Right ventricle myocardium superior (tissue), 1 donor: Measurements from ENCODE around the gene LY6G6F. TPM values are rescaled to one million over a fixed set of nuclear protein-coding genes. Genes with fewer than 3 reads are reported as not detected.
A peak's percentile ranks its signal among the peaks of the same experiment; 100 is the strongest.

Source experiments
- ATAC-seq: fragments of 200-7000 bp; cut with Tn5 transposase; one replicate; pipeline ENCODE4 v1.9.1; 2020; ENCODE audit warnings: mild to moderate bottlenecking; ENCODE audit not compliant: poor library complexity
- DNase-seq: peaks from one replicate; pipeline ENCODE4 v3.0.0-alpha.2; 2020
- intact Hi-C: fragments of 100-400 bp; cut with DNase I; formaldehyde crosslinking; loops from one replicate; pipeline ENCODE4 v1.11.2; 2022
- total RNA-seq: library from RNA; stranded (reverse); fragmentation: NEBNext Ultra II Directional; extraction: Animal tissue kit (Norgen Biotek cat#: 25700); gene quantifications from one replicate; pipeline ENCODE4 v1.2.1, GENCODE V29; 2021
- donor health status: DM: no; HTN: yes; CAD: no; lungs with severe emphysema.

LY6G6F gene
- total RNA-seq, 1 donor from 2014 or later = not detected

DNA sequence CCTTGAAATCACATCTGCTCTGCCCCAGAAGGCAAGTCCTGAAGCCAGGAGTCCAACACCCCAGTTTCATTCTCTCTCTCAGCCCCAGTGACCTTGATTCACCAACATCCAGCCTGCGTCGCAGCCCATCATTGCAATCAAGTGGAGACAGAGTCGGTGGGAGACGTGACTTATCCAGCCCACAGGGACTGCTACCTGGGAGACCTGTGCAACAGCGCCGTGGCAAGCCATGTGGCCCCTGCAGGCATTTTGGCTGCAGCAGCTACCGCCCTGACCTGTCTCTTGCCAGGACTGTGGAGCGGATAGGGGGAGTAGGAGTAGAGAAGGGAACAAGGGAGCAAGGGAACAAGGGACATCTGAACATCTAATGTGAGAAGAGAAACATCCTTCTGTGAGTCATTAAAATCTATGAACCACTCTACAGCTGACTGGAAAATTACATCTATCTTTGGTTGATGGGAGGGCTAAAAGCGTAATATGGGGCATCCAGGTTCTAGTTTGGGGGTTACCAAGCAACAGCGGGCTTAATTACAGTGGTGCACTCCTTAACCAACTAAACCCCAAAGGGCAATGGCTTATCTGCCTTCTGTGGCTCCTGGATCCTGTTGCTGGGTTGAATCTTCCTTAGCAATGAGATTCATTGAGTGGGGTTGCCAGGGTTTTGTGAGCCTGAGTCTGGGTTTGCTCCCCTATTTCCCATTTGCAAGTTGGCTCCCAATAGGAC lies 11.0 kb downstream of the LY6G6F start:
- intact Hi-C loops = no loop called here
- DNase-seq (no peak), ATAC-seq (no peak)

DNA sequence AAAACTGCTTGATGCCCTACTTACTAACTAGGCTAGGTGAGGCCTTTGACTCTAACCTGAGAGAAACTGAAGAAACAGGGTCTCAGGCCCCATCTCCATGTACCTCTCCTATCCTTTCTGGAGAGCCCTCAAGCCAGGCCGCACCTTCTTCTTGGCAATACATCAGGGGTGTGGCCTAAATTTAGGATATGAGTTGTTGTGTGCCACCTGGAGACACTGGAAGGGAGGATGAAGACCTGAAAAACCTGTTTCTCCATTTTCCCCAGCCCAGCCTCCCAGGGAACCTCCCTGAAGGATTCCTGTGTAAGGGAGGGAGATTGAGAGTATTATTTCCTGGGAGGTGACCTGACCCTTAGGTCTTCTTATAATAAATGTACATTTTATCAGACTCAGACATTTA lies 11.6 kb downstream of the LY6G6F start:
- intact Hi-C loops = no loop called here
- ATAC-seq (no peak), DNase-seq (no peak)

DNA sequence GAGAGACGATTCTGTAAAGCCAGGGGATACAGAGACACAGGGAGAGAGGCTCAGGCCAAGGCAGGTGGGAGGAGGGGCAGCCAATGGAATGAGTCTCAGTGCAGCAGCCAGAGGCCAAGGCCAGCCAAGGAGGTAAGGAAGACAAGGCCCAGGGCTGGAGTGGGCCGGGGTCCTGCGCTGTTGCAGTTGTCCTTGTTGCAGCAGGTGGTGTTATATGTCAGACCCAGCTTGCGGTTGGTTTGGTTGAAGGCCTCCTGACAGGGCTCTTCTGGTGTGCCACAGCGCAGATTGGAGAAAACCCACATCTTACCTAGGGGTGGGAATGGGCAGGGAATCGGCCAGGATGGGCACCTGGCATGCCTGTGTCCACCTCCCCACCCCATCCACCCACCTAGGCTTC lies 12.3 kb downstream of the LY6G6F start:
- ATAC-seq = no peak
- intact Hi-C loops = no loop called here
- DNase-seq = no peak

DNA sequence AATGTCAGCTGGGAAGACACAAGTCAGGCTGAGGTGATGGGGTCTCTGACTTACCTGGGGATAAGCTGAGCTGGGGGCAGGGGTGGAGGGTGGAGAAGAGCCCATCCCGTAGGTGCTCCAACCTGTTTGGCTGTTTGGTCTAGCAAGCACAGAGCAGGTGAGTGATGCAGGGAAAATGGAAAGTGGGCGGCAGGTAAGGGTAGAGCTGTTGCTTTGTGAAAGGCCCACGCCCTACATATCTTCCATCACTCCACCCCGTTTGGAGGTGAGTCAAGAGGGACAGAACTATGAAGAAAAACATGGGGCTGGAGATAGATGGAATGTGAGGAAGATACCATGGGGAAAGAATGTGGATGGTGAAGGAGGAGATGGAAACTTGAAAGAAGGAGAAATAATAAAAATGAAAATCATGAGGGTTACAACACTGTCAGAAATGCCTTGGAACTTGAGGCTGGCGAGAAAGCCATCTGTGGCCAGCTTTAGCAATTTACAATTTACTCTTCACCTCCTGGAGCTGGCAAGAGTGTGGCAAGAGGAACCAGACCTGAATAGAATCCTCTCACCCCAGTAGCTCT lies 13.6 kb downstream of the LY6G6F start:
- intact Hi-C loops = no loop called here
- DNase-seq (no peak), ATAC-seq (no peak)

DNA sequence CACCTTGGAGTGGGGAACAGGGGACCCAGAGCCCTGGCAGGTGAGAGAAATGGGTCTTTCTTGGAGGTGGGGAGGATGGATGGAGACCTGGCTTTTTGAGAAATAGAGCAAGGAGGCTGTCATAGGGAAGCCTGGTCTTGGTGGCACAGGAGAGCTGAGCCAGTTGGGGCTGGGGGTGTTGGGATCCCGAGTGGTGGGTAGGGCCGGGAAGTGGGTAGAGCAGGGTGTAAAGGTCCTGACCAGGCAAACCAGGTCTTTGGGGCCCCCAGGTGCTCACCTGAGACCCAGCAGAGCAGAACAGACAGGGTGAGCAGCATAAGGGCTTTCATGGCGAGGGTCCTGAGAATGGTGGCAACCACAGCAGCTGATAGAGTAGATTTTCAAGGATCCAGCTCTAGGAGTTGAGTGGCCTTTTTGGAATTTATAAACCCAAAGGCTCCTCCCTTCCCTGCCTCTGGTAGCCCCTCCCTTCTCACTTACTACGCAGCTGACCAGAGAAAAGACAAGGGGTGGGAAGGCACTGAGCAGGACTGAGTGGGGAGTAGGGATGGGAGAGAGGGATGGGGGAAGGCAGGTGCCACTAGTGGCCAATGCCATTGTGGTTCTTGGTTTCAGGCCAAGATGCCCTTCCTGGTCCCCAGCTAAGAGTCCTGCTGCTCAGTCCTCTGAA lies 14.8 kb downstream of the LY6G6F start, which contains the start of gene LY6G6C:
TSS of gene LY6G6C (minus strand) at position 396 of the 670 bp plus-strand sequence. CDS start at position 329, 67 bp downstream.
- intact Hi-C loops = no loop called here
- no peak for ATAC-seq
- DNase-seq = no peak

DNA sequence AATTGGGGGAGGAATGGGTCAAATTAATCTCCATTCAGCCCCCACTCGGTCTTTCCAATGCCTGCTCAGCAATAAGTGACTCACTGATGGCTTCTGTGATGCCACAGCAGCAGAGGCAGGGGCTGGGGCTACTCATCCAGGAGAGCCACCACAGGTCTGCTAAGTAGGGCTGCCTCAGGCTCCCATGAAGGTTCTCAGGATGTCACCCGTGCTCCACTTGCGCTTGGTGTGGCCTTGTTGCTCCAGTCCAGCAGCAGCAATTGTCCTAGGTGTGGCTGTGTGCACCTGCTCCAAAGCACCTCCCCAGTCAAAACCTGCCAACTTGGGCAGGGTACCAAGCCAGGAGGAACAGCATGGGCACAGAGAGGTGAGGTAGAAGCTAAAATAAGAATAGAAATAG lies 15.5 kb downstream of the LY6G6F start:
- intact Hi-C loops = no loop called here
- no peak for DNase-seq
- no peak for ATAC-seq

DNA sequence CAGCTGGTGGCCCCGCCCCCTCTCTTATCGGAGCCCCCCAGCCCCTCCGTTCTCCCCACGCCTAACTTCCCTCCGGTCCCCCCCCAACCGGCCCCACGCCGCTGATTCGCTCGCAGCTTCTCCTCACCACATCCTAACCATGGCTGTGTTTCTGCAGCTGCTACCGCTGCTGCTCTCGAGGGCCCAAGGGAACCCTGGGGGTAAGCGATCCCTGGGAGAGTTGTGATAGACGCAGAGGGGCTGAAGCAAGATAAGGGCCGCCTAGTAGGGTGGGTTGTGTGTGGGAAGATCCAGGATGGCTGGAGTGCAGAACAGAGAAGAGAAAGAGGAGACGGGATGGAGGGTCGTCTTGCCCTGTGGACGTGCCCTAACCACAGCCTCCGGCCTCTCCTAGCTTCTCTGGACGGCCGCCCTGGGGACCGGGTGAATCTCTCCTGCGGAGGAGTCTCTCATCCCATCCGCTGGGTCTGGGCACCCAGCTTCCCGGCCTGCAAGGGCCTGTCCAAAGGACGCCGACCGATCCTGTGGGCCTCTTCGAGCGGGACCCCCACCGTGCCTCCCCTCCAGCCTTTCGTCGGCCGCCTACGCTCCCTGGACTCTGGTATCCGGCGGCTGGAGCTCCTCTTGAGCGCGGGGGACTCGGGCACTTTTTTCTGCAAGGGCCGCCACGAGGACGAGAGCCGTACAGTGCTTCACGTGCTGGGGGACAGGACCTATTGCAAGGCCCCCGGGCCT lies 16.7 kb downstream of the LY6G6F start, which contains the start of gene MPIG6B:
TSS of gene MPIG6B (plus strand) at position 129 of the 735 bp plus-strand sequence. CDS start at position 140, 11 bp downstream.
- ATAC-seq (no peak), DNase-seq (no peak)
- intact Hi-C loops = no loop called here

DNA sequence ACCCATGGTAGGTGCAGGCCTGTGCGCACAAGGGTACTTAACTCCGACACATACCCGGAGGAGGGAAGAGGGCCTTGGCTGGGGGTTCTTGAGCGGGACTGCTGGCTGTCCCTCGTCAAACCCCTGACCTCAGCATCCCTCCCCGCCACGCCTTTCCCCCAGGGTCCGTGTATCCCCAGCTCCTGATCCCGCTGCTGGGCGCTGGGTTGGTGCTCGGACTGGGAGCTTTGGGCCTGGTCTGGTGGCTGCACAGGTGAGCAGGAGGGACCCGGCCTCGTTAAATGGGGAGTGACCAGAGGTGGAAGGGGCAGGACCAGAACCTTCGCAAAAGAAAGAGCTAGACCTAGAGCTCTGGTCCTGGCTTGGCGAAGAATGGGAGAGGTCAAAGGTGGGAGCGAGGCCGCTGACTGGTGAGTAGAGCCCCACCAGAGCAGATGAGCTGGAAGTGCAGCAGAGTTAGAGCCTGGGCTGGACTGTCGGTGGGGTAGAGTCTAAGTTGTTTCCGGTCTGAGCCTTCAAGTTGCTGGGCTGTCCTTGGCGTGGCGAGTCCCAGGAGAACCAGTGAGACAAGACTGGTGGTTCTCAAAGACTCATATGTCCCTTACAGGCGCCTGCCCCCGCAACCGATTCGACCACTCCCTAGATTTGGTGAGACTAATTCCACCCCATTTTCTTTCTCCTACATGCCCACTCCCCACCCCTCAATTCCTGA lies 17.5 kb downstream of the LY6G6F start:
- no peak for DNase-seq
- ATAC-seq = no peak
- intact Hi-C loops = no loop called here

DNA sequence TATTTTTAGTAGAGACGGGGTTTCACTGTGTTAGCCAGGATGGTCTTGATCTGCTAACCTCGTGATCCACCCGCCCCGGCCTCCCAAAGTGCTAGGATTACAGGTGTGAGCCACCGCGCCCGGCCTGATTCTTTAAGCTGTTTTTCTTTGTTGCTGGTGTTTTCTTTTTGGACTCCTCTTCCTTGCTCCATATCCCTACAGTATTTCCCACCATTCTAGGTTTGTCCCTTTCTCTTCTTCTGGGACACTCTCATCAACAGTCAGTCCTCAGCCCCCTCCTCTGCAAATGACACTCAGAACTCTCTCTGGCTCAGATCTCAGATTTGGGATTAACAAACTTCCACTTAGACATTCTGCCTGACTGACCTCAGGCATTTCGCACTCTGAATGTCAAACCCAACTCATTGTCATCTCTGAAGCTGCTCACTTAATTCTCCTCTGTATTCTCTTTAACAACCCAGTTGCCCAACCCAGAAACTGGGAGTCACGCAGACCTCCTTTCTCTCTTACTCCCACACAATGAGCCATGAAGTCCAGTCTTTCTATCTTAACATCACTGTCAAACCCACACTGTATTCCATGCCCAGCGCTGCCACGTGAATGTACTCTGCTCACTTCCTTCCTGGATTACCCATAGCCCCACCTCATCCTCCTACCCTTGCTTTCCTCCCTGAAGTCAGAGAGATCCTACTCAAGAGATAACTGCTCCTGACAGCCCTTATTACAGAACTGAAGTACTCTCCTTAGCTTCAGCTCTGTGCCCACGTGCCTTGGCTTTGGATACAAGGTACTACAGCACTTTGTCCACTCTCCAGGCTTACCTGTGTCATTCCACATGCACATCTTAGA lies 19.1 kb downstream of the LY6G6F start:
- DNase-seq (no peak), ATAC-seq (no peak)
- intact Hi-C loops = no loop called here

DNA sequence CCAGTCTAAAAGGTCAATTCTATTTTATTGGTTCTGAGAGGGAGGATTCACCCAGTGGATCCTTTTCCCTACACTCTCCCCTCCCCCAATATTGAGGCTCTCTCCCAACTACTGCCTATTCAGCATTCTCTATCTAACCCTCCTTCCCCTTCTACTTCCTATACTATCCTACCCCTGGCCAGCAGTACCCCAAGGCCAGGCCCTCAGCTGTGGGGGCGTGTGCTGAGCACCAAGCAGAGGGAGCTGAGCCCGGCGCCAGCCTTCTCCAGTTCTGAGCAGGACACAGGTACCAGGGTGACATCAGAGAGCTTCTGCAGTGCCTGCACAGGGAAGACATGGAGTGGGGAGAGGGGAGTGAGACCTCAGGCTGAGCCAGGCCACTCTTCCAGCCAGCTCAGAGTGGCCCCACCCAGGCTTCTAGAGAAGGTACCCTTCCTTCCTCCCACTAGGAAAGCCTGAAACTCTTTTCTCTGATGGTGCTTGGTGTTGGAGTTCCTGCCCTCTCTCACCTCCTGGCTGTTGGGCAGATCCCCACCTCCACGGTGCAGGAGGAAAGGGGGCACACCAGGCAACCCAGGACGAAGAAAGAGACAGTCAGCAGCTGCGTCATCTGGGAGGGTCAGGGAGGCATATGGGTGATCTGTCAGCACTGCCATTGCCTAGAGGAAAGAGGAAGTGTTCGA lies 20.5 kb downstream of the LY6G6F start:
- intact Hi-C loops = no loop called here

DNA sequence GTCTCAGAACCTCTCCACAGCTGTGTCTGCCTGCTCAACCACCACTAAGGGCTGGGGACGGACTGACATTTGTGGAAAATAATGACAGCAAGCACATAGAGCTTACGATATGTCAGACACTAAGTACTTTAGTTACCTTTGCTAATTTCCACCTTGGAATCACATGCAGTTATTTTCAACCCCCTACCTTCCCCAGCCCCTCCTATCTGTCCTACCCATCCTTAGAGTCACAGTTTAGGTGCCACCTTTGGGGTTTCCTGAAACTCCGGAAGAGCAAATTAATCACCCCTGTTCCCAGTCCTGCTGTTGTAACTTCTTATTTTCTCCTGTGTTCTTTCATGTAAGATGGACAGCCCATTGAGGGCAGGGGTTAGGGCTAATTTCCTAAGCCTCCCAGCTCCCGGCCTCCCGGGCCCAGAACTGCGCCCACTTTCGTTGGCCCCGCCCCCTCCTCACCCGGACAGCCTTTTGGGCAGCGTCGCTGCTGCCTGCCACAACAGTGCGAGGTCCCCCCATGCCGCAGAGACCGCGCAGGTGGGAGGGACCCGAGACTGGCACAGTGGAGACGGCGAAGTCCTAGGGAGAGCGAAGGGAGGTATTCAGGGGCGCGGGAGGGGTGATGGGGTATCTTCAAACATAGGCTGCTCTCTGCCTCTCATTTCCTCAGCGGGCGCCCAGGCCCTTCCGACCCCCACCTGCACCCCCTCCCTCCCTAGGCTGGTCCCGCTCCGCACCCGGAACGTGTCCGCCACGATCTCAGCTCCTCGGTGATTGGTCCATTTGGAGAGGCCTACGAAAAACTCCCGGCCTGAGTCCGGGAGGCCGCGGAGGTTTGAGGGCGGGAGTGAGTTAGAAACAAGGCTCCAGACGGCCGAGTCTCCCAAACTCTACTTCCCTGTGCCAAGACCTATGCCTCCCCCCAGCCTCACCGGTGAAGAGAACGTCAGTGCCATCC lies 21.3 kb downstream of the LY6G6F start:
- DNase-seq (no peak), ATAC-seq (no peak)
- intact Hi-C loops = no loop called here

More for the DNA sequence above, 20.5 kb downstream of the LY6G6F start:
- DNase-seq = peak; percentile 58
- no peak for ATAC-seq

DNA sequence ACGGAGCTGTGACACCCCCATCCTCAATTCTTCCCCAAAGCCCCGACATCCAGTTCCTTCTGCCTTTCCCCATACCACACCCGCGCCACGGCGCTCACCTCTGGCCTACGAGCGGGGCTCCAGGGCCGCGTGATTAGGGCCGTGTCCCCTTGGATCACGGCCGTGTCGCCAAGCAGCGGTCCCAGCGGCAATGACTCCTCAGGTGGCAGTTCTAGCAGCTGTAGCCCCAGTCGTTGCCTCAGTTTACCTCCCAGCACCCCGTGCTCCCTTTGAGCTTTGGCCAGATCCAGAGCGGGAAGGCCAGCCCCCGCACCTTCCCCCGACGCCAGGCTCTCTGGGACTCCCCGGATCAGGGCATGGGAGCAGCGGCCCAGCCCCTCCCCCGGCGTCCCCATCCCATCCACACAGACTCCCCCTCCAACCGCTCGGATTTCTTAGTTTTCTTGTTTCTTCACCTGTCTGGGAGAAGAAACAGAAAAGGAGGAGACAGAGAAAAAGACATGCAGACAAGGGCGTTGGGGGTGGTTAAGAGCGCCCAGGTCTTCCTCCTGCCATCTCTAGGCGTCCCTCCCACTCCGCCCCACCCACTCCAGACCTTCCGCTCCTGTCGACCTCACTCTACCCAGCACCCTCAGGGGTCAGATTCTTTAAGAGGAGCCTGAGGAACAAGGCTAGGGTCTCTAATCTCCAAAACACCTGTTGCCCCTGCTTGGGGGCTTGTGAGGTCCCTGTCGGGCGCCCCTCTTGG lies 22.3 kb downstream of the LY6G6F start, which contains the start of gene DDAH2:
TSS of gene DDAH2 (minus strand) at position 533 of the 748 bp plus-strand sequence. CDS start at position 395, 138 bp downstream.
- DNase-seq (no peak), ATAC-seq (peak; percentile 42)
- intact Hi-C loops = no loop called here

DNA sequence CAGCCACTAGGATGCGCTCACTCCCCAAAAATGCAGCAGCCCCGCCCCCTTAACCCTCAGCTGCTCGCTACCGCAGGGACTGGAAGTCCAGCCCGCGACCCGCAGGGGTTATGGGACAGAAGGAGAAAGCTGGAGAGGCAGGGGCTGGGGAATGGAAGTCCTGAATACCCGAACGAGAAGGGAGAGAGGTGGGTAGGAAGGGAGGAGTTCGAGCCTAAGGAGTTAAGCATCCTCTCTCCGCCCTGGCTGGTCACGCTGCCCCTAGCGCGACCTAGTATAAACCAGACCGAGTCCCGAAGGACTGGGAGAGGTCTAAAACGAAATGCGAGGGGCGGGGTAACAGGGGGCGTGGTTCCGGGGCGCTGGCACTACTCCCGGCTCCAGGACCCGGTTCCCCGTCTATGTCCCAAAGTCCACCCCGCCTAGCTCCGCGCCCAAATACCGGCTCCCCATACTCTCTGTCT lies 22.9 kb downstream of the LY6G6F start:
- peak; percentile 95 for DNase-seq
- peak; percentile 90 for ATAC-seq
- intact Hi-C loops = no loop called here

DNA sequence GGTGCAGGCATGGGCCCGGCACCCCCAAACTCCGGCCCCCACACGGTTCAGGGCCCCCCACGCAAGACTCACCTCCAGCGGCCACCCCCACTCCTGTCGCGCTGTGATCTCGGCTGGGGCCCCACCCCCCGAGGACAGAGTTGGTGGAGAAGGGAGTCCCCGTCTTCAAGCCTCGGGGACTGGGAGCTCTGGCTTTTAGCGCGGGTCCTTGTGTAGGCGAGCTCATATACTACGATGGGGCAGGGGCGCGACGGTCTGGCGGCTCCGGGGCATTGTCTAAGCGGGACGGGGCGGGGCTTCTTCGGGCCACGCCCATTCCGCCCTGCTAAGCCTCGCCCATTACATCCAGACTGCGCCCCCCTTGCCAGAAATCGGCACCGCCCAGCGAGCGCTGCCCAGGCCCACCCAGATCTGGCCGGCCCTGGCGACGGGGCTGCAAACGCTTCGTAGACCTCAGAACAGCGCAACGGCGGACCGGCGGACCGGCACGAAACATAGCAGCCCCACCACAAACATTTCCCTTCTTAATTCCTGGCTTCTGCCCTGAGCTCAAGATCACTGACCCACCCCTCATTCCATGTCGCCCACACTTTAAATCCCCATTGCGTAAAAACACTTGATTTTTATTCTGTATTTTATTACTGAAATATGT lies 23.4 kb downstream of the LY6G6F start:
- peak; percentile 96 for DNase-seq
- ATAC-seq = peak; percentile 89
- intact Hi-C loops = loop anchor here (10.0 kb wide), 1 partner anchor 105 kb away; no protein-coding TSS in a partner anchor
